ENCODE results near the gene MS4A7.

The MS4A7 gene

DNA sequence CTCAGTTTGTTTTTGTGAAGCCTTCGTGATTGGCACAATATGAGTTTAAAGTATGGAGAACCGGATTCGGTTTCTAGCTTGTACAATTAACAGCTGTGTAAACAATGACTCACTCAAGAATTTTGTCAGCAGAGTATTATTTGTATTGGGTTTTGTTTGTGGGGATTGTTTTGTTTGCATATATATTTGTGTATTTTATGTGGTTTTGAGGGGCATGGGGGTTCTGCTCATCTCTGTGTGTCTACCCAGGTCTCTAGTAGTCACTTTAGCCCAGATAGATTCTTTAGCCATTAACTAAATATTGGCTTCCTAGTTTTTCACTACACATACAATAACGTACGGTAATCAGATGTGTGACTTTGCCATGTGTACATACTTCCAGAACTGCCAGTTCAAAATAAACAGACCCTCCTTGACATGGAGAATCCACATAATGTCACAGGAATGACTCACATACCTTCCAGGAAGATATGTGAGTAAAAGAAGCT lies 7.5 kb upstream of the MS4A7 start:
- TF ChIP-seq CTCF (IDR thresholded peaks at IDR 0.05; ENCODE audit: borderline replicate concordance, insufficient read depth, low read depth, low read length) = no peak
- H3K4me3 ChIP-seq (ENCODE audit: low read depth, low read length) = no peak overlapping the region

- TF ChIP-seq CTCF (IDR thresholded peaks at IDR 0.05; ENCODE audit: borderline replicate concordance, insufficient read depth, low read depth, low read length) = no peak
- no peak overlapping the region for H3K4me3 ChIP-seq (ENCODE audit: low read depth, low read length)
These were observed 6.9 kb upstream of the MS4A7 start for GRCh38 chr11:60371386-60371785.

- H3K4me3 ChIP-seq (ENCODE audit: low read depth, low read length) = no peak overlapping the region
- no peak for TF ChIP-seq CTCF (IDR thresholded peaks at IDR 0.05; ENCODE audit: borderline replicate concordance, insufficient read depth, low read depth, low read length)
These were observed 6.5 kb upstream of the MS4A7 start for GRCh38 chr11:60371854-60372253.

DNA sequence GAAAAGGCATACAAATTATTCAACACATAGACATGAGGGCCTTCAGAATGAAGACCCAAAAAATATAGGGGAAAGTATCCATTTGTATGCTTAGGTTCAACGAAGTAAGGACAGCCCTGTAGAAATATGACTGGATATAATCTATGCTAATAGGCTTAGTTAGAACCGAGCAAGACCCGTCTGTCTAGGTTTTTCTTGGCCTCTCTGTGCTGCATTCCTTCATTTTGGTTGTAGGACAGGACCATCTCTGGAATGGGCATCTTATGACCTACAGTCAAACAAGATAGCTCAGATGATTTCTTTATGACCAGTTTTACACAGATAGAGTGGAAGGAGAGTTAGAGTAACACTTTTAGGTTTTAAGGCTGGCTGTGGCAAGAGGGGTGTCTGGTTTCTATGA lies 5.6 kb upstream of the MS4A7 start:
- TF ChIP-seq CTCF (IDR thresholded peaks at IDR 0.05; ENCODE audit: borderline replicate concordance, insufficient read depth, low read depth, low read length) = no peak
- no peak overlapping the region for H3K4me3 ChIP-seq (ENCODE audit: low read depth, low read length)

DNA sequence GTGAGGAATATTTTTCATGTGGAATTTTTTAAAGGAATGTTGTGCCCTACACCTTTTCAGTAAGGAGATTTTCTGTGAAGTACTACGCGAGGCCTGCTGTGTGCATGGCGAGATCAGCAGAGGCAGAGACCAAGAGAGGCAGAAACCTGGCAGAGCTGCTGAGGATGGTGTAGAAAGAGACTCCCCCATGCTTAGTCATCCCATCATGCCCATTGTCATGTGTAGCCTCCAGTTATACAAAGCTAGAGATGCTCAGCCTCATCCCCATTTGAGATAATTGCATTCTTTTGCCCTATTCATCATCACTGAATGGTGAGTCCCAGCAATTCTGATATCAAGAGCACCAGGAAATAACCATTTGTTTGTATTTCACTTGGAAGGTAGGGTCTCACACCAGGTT lies 3.0 kb upstream of the MS4A7 start:
- TF ChIP-seq CTCF (IDR thresholded peaks at IDR 0.05; ENCODE audit: borderline replicate concordance, insufficient read depth, low read depth, low read length) = no peak

GRCh38 chr11:60376601-60377000 lies 1.7 kb upstream of the MS4A7 start:
- no peak overlapping the region for H3K4me3 ChIP-seq (ENCODE audit: low read depth, low read length)
- no peak for TF ChIP-seq CTCF (IDR thresholded peaks at IDR 0.05; ENCODE audit: borderline replicate concordance, insufficient read depth, low read depth, low read length)

More for the DNA sequence above, 3.0 kb upstream of the MS4A7 start:
- no peak overlapping the region for H3K4me3 ChIP-seq (ENCODE audit: low read depth, low read length)

- no peak overlapping the region for H3K4me3 ChIP-seq (ENCODE audit: low read depth, low read length)
- no peak for TF ChIP-seq CTCF (IDR thresholded peaks at IDR 0.05; ENCODE audit: borderline replicate concordance, insufficient read depth, low read depth, low read length)
These were observed 763 bp upstream of the MS4A7 start for GRCh38 chr11:60377401-60378136.

Measured in GM12875 (cell line).